Urinary bladder (tissue), 4 donors: ENCODE data around the gene TXNRD3. TPM values are rescaled to one million over a fixed set of nuclear protein-coding genes. Genes with fewer than 3 reads are reported as not detected.

Source experiments
- DNase-seq: peaks from one replicate; pipeline ENCODE4 v3.0.0-alpha.2; 2015; ENCODE audit errors: extremely low spot score
- H3K27ac ChIP-seq: one replicate; pipeline ENCODE4 v1.5.1; 2013; ENCODE audit warnings: low read depth, mild to moderate bottlenecking, moderate library complexity
- H3K36me3 ChIP-seq: one replicate; pipeline ENCODE4 v1.6.1; 2013; ENCODE audit warnings: mild to moderate bottlenecking, moderate library complexity; ENCODE audit not compliant: insufficient read depth
- H3K4me1 ChIP-seq: one replicate; pipeline ENCODE4 v1.6.1; 2013; ENCODE audit warnings: mild to moderate bottlenecking, moderate library complexity; ENCODE audit not compliant: insufficient read depth
- H3K4me3 ChIP-seq: one replicate; pipeline ENCODE4 v1.5.1; 2013; ENCODE audit warnings: low read depth, low read length
- WGBS: extraction: QIAGEN DNeasy Blood & Tissue Kit; methylation state at CpG from one replicate; pipeline ENCODE4 v1.1.7; 2013; 5-methylcytosine and 5-hydroxymethylcytosine counted together
- polyA plus RNA-seq: library from polyadenylated mRNA; stranded (reverse); fragments of 200-250 nt; gene quantifications from one replicate; pipeline ENCODE4 v1.2.3, GENCODE V29; 2013
- small RNA-seq: library from RNA; depleted of rRNA; stranded (forward); fragments of <200 nt; gene quantifications from one replicate; pipeline ENCODE3, GENCODE V24; 2014
- total RNA-seq: library from RNA; depleted of rRNA; stranded (reverse); fragments of >200 nt; gene quantifications from one replicate; pipeline ENCODE4 v1.2.3, GENCODE V29; 2014
- donor health status: healthy with polysubstance abuse.
- donor health status: healthy.

The TXNRD3 gene
- total and polyA plus RNA-seq, 2 donors: 7.2 to 17.8 TPM

DNA sequence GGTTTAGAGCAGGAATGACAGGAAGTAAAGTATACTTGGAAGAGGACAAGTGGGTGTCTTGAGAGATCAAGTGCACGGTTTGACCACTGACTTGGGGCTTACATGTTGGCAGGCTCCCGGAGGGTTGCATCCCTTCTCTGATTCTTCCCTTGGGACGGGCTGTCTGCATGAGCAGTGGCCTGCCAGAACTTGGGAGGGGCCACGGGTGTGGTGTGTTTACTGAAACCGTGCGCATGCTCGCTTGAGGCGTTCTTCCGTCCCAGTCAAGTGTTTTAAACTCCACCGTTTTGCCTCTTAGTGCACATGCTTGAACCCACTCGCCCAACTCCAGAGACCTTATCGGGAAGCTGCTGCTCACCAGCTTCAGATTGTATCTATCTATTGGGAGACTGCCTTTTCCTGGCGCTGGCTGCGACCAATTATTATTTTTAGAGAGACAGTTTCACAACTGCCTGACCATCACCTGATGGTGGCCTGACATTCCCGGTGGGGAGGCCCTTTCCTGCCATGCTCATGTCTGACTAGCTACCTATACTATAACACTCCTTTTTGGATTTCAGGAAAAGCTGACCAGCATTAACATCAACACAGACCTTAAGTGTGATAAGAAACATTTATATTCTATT, 81.3 kb downstream of the TXNRD3 start:
- DNase-seq: no peak
- H3K36me3 ChIP-seq: no peaks in the 10 kb centered on the region
- H3K27ac ChIP-seq: no peak overlapping the region
- no peaks in the 10 kb centered on the region for H3K4me1 ChIP-seq
- H3K4me3 ChIP-seq: no peak overlapping the region
- 54% methylated on average over 15 of the region's 15 CpGs for WGBS

DNA sequence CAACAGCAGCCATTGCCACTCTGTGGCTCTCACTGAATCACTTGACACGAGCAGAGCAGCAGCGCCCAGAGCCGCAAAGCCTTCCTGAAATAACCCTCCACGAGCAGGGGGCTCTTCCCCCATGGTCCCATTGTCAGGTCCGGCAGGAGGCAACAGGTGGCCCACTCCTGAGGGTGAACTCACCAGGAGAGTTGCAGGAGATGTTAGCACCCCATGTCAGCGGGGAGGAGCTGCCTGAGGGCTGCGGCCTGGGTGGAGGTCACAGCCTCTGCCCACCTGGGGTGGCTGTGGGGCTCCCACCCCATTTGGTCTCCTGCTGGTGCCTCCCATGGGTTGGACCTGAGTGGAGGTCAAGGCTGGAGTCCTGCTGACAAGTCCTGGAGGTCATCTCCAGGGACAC, 83.8 kb downstream of the TXNRD3 start:
- 92% methylated on average over 7 of the region's 7 CpGs for WGBS
- Histone ChIP-seq H3K4me3 (no peak overlapping the region), H3K27ac (no peak overlapping the region), H3K4me1 (no peaks in the 10 kb centered on the region), H3K36me3 (no peaks in the 10 kb centered on the region)
- no peak for DNase-seq

GRCh38 chr3:126570103-126570541, 84.8 kb downstream of the TXNRD3 start:
- WGBS: 71% methylated on average over 6 of the region's 6 CpGs
- Histone ChIP-seq H3K27ac (no peak overlapping the region), H3K4me1 (no peaks in the 10 kb centered on the region)

DNA sequence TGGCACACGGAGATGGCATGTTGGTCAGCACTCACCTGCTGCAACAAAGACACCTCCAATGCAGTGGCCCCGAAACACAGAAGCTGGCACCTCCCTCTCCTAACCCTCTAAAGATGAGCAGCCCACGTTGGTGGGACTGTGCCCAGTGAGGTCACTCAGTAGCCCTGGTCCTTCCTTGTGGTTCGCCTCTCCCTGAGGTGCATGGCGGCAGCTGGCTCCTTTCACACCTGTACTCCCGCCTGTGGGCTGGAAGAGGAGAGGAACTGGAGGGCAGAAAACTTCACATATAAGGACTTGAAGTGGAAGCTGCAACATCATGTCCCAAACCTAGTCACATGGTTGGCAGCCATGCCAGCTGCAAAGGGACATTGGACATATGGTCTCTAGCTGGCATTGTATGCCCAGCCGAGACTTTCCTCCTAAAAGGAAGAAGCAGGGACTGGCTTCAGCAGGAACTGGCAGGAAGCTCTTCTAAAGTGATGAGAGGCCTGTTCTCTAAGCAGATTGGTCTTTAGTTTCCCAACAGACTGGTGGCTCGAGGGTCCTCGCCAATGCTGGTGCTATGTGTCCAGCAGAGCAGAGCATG, 85.4 kb downstream of the TXNRD3 start:
- no peak overlapping the region for H3K4me3 ChIP-seq
- 90% methylated on average over 9 of the region's 9 CpGs for WGBS
- H3K4me1 ChIP-seq: no peaks in the 10 kb centered on the region
- no peak for DNase-seq
- no peak overlapping the region for H3K27ac ChIP-seq
- H3K36me3 ChIP-seq: no peaks in the 10 kb centered on the region

More at GRCh38 chr3:126570103-126570541, 84.8 kb downstream of the TXNRD3 start:
- H3K36me3 ChIP-seq: no peaks in the 10 kb centered on the region
- no peak overlapping the region for H3K4me3 ChIP-seq
- DNase-seq: no peak

GRCh38 chr3:126568776-126569342, 86.1 kb downstream of the TXNRD3 start:
- H3K36me3 ChIP-seq: no peaks in the 10 kb centered on the region
- DNase-seq: no peak
- H3K27ac ChIP-seq: no peak overlapping the region
- 65% methylated on average over 3 of the region's 3 CpGs for WGBS
- no peaks in the 10 kb centered on the region for H3K4me1 ChIP-seq
- no peak overlapping the region for H3K4me3 ChIP-seq

GRCh38 chr3:126567696-126568438, 87.1 kb downstream of the TXNRD3 start:
- H3K4me3 ChIP-seq: no peak overlapping the region
- 62% methylated on average over 10 of the region's 10 CpGs for WGBS
- H3K27ac ChIP-seq: no peak overlapping the region
- H3K36me3 ChIP-seq: no peaks in the 10 kb centered on the region
- no peak for DNase-seq
- no peaks in the 10 kb centered on the region for H3K4me1 ChIP-seq

- H3K27ac ChIP-seq: no peak overlapping the region
- no peaks in the 10 kb centered on the region for H3K36me3 ChIP-seq
- H3K4me3 ChIP-seq: no peak overlapping the region
- WGBS: 76% methylated on average over 2 of the region's 2 CpGs
- H3K4me1 ChIP-seq: no peaks in the 10 kb centered on the region
- DNase-seq: no peak
Measured at GRCh38 chr3:126562737-126563276, 92.1 kb downstream of the TXNRD3 start.

- Histone ChIP-seq H3K27ac (no peak within 1 kb of the TSS), H3K4me1 (no peaks in the 10 kb centered on the region), H3K4me3 (no peak within 1 kb of the TSS), H3K36me3 (no peaks in the 10 kb centered on the region)
- WGBS: 64% methylated on average over 9 of the region's 9 CpGs
- no peak for DNase-seq
Measured at GRCh38 chr3:126558336-126559071, 96.4 kb downstream of the TXNRD3 start, which contains the start of gene C3orf22. Gene C3orf22, minus strand, starts transcription at chr3:126558932. Its CDS starts 5,542 bp downstream, at chr3:126553390.

DNA sequence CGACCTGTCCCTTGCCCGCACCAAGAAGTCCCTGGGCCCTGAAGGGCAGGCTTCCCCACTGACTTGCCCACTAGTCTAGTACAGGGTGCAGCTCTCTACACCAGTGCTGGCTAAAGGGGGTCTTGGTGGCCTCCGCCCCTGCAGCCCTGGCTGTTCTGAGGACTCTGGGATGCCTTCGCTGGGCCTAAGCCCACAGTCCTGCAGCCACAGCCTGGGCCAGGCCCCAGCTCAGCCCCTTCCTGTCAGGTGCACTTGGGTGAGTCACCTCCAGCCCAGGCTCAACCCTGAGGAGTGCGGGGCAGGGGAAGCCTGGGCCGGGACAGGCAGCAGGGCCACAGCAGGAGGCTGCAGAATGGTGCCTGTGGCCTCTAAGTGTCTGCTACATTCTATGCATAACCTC, 97.2 kb downstream of the TXNRD3 start:
- Histone ChIP-seq H3K4me1 (no peaks in the 10 kb centered on the region), H3K27ac (no peak overlapping the region), H3K36me3 (no peaks in the 10 kb centered on the region), H3K4me3 (no peak overlapping the region)
- WGBS: 84% methylated on average over 6 of the region's 6 CpGs
- DNase-seq: no peak

DNA sequence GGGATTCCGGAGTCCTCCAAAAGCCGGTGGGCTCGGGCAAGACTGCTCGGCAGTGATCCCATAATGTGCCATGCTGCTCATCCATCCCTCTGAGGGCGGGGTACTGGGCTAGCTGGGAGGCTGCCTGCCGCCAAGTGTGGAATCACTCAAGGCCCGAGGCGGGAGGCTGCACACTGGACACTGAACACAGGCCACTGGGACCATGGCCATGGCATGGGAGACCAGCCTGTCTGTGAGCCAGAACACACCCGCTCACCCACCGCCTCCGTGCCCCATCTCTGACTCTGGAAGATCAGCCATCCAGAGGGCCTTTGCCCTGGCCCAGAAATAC, 97.5 kb downstream of the TXNRD3 start:
- no peak overlapping the region for H3K27ac ChIP-seq
- DNase-seq: no peak
- no peak overlapping the region for H3K4me3 ChIP-seq
- H3K36me3 ChIP-seq: no peaks in the 10 kb centered on the region
- WGBS: 93% methylated on average over 11 of the region's 11 CpGs
- H3K4me1 ChIP-seq: no peaks in the 10 kb centered on the region

Small RNA genes lying within 50 kb of the gene (small RNA-seq; reads per million reads assigned to genes)
- not detected for gene RNA5SP138

Other genes starting within 250 kb of the TXNRD3 start
- 26.2 TPM for gene ZXDC, start 179.2 kb downstream of the TXNRD3 start, total RNA-seq
- 16.4 TPM for gene ZXDC, start 179.2 kb downstream of the TXNRD3 start, polyA plus RNA-seq
- gene UROC1, start 137.4 kb downstream of the TXNRD3 start, total RNA-seq: not detected
- 0.03 TPM for gene UROC1, start 137.4 kb downstream of the TXNRD3 start, polyA plus RNA-seq
- 0.32 TPM for gene CHST13, start 131.0 kb downstream of the TXNRD3 start, total RNA-seq
- gene CHST13, start 131.0 kb downstream of the TXNRD3 start, polyA plus RNA-seq: 0.24 TPM
- gene C3orf22, start 96.2 kb downstream of the TXNRD3 start, total RNA-seq: not detected
- gene C3orf22, start 96.2 kb downstream of the TXNRD3 start, polyA plus RNA-seq: not detected
- 5.4 TPM for gene CHCHD6, start 49.1 kb upstream of the TXNRD3 start, total RNA-seq
- 20.9 TPM for gene CHCHD6, start 49.1 kb upstream of the TXNRD3 start, polyA plus RNA-seq